H1 (cell line): Measurements from ENCODE around the gene MEIOSIN. TPM values are rescaled to one million over a fixed set of nuclear protein-coding genes. Genes with fewer than 3 reads are reported as not detected.

Experiments
- BCL11A ChIP-seq, 2 experiments: IDR thresholded peaks; one replicate each; pipeline ENCODE4 v1.6.1; 2011; ENCODE audit warnings: low read depth in 2 of 2, low read length in 2 of 2, mild to moderate bottlenecking in 2 of 2
- BRCA1 ChIP-seq: IDR thresholded peaks from 2 replicates; pipeline ENCODE4 v1.6.1; 2012; ENCODE audit warnings: low read depth, low read length, improper control_type of control experiment
- EGR1 ChIP-seq: IDR thresholded peaks from 2 replicates; pipeline ENCODE4 v1.6.1; 2011; ENCODE audit warnings: low read depth, low read length, borderline replicate concordance
- NANOG ChIP-seq: IDR thresholded peaks from 2 replicates; pipeline ENCODE4 v1.6.1; 2011; ENCODE audit warnings: low read length, low read depth, mild to moderate bottlenecking, inconsistent platforms; ENCODE audit not compliant: insufficient read depth, poor library complexity, severe bottlenecking
- POLR2AphosphoS5 ChIP-seq: IDR thresholded peaks from 2 replicates; pipeline ENCODE4 v1.6.1; 2011; ENCODE audit warnings: low read depth, low read length
- RFX5 ChIP-seq: IDR thresholded peaks from 2 replicates; pipeline ENCODE4 v1.6.1; 2011; ENCODE audit warnings: low read depth, low read length, improper control_type of control experiment, borderline replicate concordance
- polyA plus RNA-seq, 7 experiments: library from polyadenylated mRNA; depleted of rRNA in 3 of 7; stranded (reverse) in 5 of 7; unstranded in 2 of 7; fragments of >200 nt in 5 of 7; fragments of 200-250 nt in 2 of 7; gene quantifications; 1 replicate in 5 of 7; 2 replicates in 1 of 7; 4 replicates in 1 of 7; pipeline versions ENCODE4 v1.2.1 to v1.2.3, GENCODE V29; 2011 to 2013; ENCODE audit warnings: missing spikeins in 2 of 7, mixed read lengths in 2 of 7
- total RNA-seq: library from RNA; stranded (reverse); fragmentation: NEBNext Ultra II Directional; extraction: Animal tissue kit (Norgen Biotek cat#: 25700); gene quantifications from 2 replicates; pipeline ENCODE4 v1.2.1, GENCODE V29; 2021

Gene MEIOSIN
- total and polyA plus RNA-seq, 2 of the 8 experiments (the other 6 are each of a cell fraction or from before 2014, with no cell fraction given): 0.11 TPM; not detected in 1

DNA sequence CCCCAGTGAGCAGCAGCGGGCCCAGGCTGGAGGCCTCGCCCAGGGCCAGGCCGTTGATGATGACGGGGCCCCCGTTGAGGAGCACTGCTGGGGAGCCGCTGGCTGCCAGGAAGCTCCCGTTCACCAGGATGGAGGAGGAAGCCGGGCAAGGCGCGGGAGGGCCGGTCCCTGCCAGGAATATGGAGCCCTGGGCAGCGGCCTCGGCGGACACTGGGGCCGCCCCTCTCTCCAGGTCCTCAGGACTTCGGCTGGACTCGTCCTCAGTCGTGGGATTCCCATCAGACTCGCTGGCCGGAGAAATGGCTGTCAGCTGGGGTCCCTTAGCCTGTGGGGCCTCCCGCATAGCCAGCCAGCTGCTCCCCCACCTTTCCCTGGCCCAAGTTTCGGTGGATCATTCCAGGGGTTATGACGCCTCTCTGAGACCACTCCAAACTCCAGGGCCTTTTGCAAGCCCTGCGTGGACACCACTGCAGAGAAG lies 33.7 kb downstream of the MEIOSIN start (continued):
- TF ChIP-seq RFX5 (no peak), POLR2AphosphoS5 (no peak), BRCA1 (no peak), NANOG (no peak), EGR1 (no peak), BCL11A (IDR thresholded peaks at IDR 0.05; ENCODE audit: low read depth in 2 of 2, low read length in 2 of 2) (no peak)
